ENCODE measurements around the gene PXDN. TPM values are rescaled to one million over a fixed set of nuclear protein-coding genes. Genes with fewer than 3 reads are reported as not detected.
A peak's percentile ranks its signal among the peaks of the same experiment; 100 is the strongest.

Gene PXDN
- total and polyA plus RNA-seq, 2 donors (not counting 3 experiments of a cell fraction or from before 2014, with no cell fraction given): 231 to 308 TPM

DNA sequence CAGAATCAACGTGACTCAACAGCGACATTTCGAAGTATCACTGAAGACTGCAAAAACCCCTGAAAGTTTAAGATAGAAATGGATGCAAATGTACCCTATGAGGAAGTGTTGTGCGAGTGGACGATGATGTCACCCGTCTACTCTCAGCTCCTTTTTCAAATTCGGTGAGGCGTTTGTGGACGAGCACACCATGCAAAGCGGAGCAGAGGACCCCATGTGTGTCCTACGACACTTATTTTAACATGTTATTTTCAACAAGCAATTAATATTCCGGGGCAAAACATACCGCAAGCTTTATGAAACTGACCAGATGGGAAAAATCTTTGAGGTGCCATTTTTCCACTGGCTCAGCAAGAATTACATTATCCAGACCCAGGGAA lies 2.0 kb downstream of the PXDN start:
- intact Hi-C loops (cut with micrococcal nuclease): loop anchor here (2.0 kb wide), 1 partner anchor 57 kb away; no protein-coding TSS in a partner anchor

DNA sequence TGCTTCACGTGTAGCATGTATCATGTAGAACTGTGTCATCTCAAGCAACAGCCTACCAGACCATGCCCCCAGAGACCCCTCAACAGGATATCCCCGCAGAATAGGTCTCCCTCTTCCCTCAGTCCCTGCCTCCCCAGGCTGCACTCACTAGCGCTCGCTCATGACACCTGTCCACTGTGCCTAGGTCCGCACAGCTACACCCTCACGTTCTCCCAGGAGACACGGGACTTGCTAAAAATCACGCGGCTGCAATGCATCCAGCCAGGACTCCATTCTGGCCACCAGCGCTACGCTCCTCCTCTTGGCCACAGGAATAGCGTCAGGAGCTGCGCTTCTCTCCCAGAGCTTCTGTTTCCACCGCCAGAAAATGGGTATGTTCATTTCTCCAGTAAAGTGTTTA lies 2.5 kb downstream of the PXDN start:
- no peaks in the 10 kb centered on the region for H4K20me1 ChIP-seq (replicated peaks; ENCODE audit: control insufficient read depth, extremely low read depth, insufficient read depth, low read length)
- intact Hi-C loops (cut with micrococcal nuclease): loop anchor here (2.0 kb wide), 1 partner anchor 57 kb away; no protein-coding TSS in a partner anchor
- BruUV-seq (replicated peaks): no TSS peak

More for the DNA sequence above, 2.0 kb downstream of the PXDN start:
- H4K20me1 ChIP-seq (replicated peaks; ENCODE audit: control insufficient read depth, extremely low read depth, insufficient read depth, low read length): no peaks in the 10 kb centered on the region
- POLR2A ChIA-PET: no interaction called here
- peaks cover 44% of the 10 kb centered on the region for H3K79me2 ChIP-seq (ENCODE audit: control insufficient read depth, insufficient read depth, low read length)
- TF ChIP-seq, protein P1, sequence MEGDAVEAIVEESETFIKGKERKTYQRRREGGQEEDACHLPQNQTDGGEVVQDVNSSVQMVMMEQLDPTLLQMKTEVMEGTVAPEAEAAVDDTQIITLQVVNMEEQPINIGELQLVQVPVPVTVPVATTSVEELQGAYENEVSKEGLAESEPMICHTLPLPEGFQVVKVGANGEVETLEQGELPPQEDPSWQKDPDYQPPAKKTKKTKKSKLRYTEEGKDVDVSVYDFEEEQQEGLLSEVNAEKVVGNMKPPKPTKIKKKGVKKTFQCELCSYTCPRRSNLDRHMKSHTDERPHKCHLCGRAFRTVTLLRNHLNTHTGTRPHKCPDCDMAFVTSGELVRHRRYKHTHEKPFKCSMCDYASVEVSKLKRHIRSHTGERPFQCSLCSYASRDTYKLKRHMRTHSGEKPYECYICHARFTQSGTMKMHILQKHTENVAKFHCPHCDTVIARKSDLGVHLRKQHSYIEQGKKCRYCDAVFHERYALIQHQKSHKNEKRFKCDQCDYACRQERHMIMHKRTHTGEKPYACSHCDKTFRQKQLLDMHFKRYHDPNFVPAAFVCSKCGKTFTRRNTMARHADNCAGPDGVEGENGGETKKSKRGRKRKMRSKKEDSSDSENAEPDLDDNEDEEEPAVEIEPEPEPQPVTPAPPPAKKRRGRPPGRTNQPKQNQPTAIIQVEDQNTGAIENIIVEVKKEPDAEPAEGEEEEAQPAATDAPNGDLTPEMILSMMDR (IDR thresholded peaks at IDR 0.05; ENCODE audit: extremely low read depth in 1 of 2, insufficient read depth in 1 of 2, low read depth in 1 of 2, low read length in 2 of 2): no peak
- TF ChIP-seq JUN (IDR thresholded peaks at IDR 0.05; ENCODE audit: borderline replicate concordance, insufficient read depth, insufficient read length, low read depth): peak; percentile 5
- H3K9me1 ChIP-seq (replicated peaks; ENCODE audit: control insufficient read depth, extremely low read depth, insufficient read depth, low read length): no peaks in the 10 kb centered on the region
- dilution Hi-C loops (cut with MboI; ENCODE audit: extremely low pct_ligation_motif_present, low sequenced_read_pairs): no loop called here
- H3K27ac ChIP-seq (ENCODE audit: insufficient read depth, low read depth, low read length): peak overlapping the region; percentile 87
- no peak for DNase-seq (ENCODE audit: low read depth, low spot score)
- peak overlapping the region; percentile 70 for H3K4me2 ChIP-seq (ENCODE audit: insufficient read depth, low read length)
- no peak for FAIRE-seq
- H3K36me3 ChIP-seq (ENCODE audit: control insufficient read depth in 2 of 2, extremely low read depth in 1 of 2, insufficient read depth in 2 of 2, low read length in 2 of 2): no peaks in the 10 kb centered on the region
- H2AFZ ChIP-seq (ENCODE audit: low read depth, low read length): peak overlapping the region; percentile 20
- no peaks in the 10 kb centered on the region for H3K9me3 ChIP-seq (replicated peaks; ENCODE audit: control insufficient read depth, insufficient read depth, low read length)
- peak overlapping the region; percentile 90 for H3K9ac ChIP-seq (replicated peaks; ENCODE audit: extremely low read depth, insufficient read depth, low read length)
- peaks cover 0 to 2% of the 10 kb centered on the region in 2 experiments for H3K27me3 ChIP-seq (ENCODE audit: control insufficient read depth in 2 of 2, insufficient read depth in 2 of 2, low read length in 2 of 2)
- H3K4me1 ChIP-seq (ENCODE audit: control insufficient read depth, extremely low read depth, insufficient read depth, low read length): peaks cover 25% of the 10 kb centered on the region
- BruUV-seq (replicated peaks): TSS peak; percentile 29
- peak overlapping the region; percentile 59 to 82 (median 67) for H3K4me3 ChIP-seq (replicated peaks in 1 of 3; ENCODE audit: insufficient read depth in 1 of 3, low read depth in 1 of 3, low read length in 3 of 3)
- CTCF ChIA-PET: interaction anchor here (0.6 to 2.8 kb wide), 14 partner anchors 9 to 192 kb away, joined by 3 to 15 read pairs (median 4); no protein-coding TSS in a partner anchor

More for the DNA sequence above, 2.5 kb downstream of the PXDN start:
- peaks cover 25% of the 10 kb centered on the region for H3K4me1 ChIP-seq (ENCODE audit: control insufficient read depth, extremely low read depth, insufficient read depth, low read length)
- peak overlapping the region; percentile 87 for H3K27ac ChIP-seq (ENCODE audit: insufficient read depth, low read depth, low read length)
- dilution Hi-C loops (cut with MboI; ENCODE audit: extremely low pct_ligation_motif_present, low sequenced_read_pairs): no loop called here
- no peak for DNase-seq (ENCODE audit: low read depth, low spot score)
- H3K27me3 ChIP-seq (ENCODE audit: control insufficient read depth in 2 of 2, insufficient read depth in 2 of 2, low read length in 2 of 2): peaks cover 0 to 2% of the 10 kb centered on the region in 2 experiments
- H3K9me3 ChIP-seq (replicated peaks; ENCODE audit: control insufficient read depth, insufficient read depth, low read length): no peaks in the 10 kb centered on the region
- POLR2A ChIA-PET: no interaction called here
- H3K4me3 ChIP-seq (replicated peaks in 1 of 3; ENCODE audit: insufficient read depth in 1 of 3, low read depth in 1 of 3, low read length in 3 of 3): no peak overlapping the region
- peak overlapping the region; percentile 90 for H3K9ac ChIP-seq (replicated peaks; ENCODE audit: extremely low read depth, insufficient read depth, low read length)
- TF ChIP-seq JUN (IDR thresholded peaks at IDR 0.05; ENCODE audit: borderline replicate concordance, insufficient read depth, insufficient read length, low read depth) (no peak), EZH2 (IDR thresholded peaks at IDR 0.05; ENCODE audit: borderline replicate concordance, low read depth, low read length, severe bottlenecking) (no peak), POLR2A (IDR thresholded peaks at IDR 0.05; ENCODE audit: low read depth, low read length) (no peak), MYC (IDR thresholded peaks at IDR 0.05; ENCODE audit: low read depth, low read length) (no peak), FOS (IDR thresholded peaks at IDR 0.05; ENCODE audit: borderline replicate concordance, insufficient read depth, low read length) (no peak)
- TF ChIP-seq, protein P2, sequence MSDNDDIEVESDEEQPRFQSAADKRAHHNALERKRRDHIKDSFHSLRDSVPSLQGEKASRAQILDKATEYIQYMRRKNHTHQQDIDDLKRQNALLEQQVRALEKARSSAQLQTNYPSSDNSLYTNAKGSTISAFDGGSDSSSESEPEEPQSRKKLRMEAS (IDR thresholded peaks at IDR 0.05; ENCODE audit: insufficient read depth, insufficient read length): no peak
- peaks cover 49% of the 10 kb centered on the region for H3K79me2 ChIP-seq (ENCODE audit: control insufficient read depth, insufficient read depth, low read length)
- no peaks in the 10 kb centered on the region for H3K36me3 ChIP-seq (ENCODE audit: control insufficient read depth in 2 of 2, extremely low read depth in 1 of 2, insufficient read depth in 2 of 2, low read length in 2 of 2)
- H3K9me1 ChIP-seq (replicated peaks; ENCODE audit: control insufficient read depth, extremely low read depth, insufficient read depth, low read length): no peaks in the 10 kb centered on the region
- no peak for FAIRE-seq
- CTCF ChIA-PET: interaction anchor here (1.0 to 2.8 kb wide), 13 partner anchors 9 to 191 kb away, joined by 3 to 15 read pairs (median 4); no protein-coding TSS in a partner anchor
- H2AFZ ChIP-seq (ENCODE audit: low read depth, low read length): no peak overlapping the region
- peak overlapping the region; percentile 70 for H3K4me2 ChIP-seq (ENCODE audit: insufficient read depth, low read length)
